C4-2B (cell line): ENCODE results near the gene BEND7.
"Not testable (repeated sequence)": the region's sequence is repeated elsewhere in the genome, so short reads cannot be mapped to it uniquely, and the experiment has no call there.

Experiments used
- ZFX ChIP-seq: fragments of 450-650 bp; IDR thresholded peaks from 2 replicates; pipeline ENCODE4 v1.6.1; 2017
- TF ChIP-seq, protein P1 (sequence below): fragments of 450-650 bp; conservative IDR thresholded peaks from 2 replicates; pipeline ENCODE4 v1.5.1; 2017; ENCODE audit warnings: mild to moderate bottlenecking

GRCh38 chr10:13537985-13538384 is 9.2 kb upstream of the BEND7 start:
- TF ChIP-seq, protein P1, sequence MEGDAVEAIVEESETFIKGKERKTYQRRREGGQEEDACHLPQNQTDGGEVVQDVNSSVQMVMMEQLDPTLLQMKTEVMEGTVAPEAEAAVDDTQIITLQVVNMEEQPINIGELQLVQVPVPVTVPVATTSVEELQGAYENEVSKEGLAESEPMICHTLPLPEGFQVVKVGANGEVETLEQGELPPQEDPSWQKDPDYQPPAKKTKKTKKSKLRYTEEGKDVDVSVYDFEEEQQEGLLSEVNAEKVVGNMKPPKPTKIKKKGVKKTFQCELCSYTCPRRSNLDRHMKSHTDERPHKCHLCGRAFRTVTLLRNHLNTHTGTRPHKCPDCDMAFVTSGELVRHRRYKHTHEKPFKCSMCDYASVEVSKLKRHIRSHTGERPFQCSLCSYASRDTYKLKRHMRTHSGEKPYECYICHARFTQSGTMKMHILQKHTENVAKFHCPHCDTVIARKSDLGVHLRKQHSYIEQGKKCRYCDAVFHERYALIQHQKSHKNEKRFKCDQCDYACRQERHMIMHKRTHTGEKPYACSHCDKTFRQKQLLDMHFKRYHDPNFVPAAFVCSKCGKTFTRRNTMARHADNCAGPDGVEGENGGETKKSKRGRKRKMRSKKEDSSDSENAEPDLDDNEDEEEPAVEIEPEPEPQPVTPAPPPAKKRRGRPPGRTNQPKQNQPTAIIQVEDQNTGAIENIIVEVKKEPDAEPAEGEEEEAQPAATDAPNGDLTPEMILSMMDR, result not testable (repeated sequence)
- TF ChIP-seq ZFX, result not testable (repeated sequence)
